HG03025 (cell line): Measurements from ENCODE around the gene TTC39B.

Experiments used
- ATAC-seq: cut with Tn5 transposase; IDR thresholded peaks from one replicate; pipeline ENCODE4 v1.9.1; 2021; ENCODE audit warnings: mild to moderate bottlenecking, moderate library complexity; ENCODE audit not compliant: unreplicated experiment, low FRiP score

TTC39B gene

DNA sequence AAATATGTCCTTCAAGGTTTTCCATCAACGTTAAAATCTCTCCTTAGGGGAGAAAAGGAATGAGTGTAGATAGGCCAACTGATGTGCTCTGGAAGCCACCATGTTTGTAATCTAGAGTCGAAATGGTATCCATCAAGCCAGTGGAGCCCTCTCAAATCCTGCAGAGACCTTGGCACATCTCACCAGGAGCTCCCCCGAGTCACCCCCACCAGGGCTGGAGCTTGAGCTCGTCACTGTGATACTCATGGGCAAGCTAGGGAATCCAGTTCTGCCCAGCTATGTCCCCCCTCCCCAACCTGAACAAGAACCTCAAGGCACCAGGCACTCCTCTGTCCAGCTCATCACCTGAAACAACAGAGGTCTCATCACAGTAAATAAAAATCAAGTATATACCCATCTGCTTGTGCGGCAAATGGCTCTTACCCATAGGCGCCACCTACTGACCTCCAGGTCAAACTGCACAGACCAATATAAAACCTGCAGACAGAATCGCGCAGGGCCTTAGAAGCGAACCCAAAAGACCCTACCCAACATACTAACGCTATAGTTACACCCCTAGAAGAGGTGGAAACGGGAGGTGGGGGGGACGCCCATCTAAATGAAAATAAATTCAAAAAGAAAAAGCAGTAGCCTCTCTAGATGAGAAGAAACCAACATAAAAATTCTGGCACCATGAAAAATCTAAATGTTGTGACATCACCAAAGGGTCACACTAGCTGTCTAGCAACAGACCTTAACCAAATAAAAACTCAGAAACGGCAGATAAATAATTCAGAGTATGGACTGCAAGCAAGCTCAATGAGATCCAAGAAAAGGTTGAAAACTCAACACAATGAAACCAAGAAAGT is 75.0 kb downstream of the TTC39B start:
- ATAC-seq, result peak; percentile 58

DNA sequence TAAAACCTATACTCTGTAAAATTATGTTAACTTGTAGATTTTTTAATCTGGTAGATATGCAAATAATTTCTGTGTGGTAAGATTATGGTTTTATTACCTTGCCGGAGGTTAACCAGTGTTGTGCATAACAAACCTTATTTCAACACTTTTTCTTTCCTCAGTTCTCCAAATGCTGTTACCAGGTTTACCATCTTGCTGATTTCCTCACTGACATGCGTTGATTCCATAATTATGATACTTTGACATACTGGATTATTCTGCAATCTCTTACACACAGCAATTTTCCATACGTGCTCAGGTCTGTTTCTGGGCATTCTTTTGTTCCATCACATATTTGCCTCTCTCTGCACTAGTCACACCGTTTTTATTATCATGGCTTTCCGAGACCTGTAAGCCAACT is 77.6 kb downstream of the TTC39B start:
- no peak for ATAC-seq

DNA sequence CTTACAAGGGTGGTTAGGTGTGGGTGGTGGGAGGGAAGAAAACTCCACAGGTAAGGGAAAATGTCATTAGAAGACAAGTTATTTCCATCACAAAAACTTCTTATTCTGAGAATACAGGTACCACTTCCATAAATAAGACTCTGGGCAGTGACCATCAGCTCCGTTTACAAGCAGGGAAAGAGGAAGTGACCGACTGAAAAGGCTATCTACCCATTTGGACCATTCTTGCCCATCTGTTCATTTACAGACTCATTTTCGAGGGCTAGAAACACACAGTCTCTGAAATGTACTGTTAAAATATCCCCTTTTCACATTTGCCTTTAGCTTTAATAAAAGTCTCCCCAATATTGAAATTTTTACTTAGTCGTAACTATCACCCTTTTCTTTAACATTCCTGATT is 79.5 kb downstream of the TTC39B start:
- no peak for ATAC-seq

DNA sequence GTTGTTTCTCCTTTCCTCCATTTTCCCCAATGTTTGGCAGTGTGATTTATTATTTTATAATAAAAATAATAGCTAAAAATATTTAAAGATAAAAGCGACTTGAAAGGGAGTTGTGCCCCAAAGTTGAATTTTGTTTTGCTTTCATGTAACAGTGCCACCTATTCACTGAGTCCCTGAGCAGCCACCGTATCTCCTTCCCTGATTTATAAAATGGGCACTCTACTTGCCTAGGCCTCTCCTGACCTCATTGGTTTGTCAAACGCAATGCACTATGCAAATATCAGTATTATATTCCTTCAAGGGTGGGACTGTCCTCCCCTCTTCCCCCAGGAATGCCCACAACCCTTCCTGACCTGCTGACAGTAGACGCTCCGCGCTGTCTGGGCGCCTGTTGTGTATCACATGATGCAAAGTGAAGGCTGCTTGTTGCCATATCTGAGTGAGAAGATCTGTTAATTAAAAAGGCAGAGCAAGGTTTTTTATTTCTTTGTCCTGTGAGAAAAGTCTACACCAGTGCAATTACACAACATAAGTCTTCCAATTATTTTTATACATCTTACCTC is 81.4 kb downstream of the TTC39B start:
- no peak for ATAC-seq

DNA sequence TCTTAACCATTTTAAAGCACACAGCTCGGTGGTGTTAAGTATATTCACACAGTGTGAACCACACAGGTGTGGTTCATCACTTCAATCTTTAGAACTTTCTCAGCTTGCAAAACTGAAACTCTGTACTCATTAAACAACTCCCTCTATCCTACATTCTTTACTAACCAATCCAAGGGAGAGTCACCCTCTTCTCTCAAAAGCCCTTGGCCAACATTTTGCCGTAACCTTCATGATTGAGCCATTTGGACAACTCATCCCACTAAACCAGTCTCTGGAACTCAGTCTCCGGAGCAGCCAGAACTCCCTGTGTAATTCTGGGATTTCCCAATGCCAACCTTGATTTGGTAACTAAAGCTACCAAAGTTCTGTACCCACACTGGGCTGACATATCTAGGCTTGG is 84.7 kb downstream of the TTC39B start:
- no peak for ATAC-seq

DNA sequence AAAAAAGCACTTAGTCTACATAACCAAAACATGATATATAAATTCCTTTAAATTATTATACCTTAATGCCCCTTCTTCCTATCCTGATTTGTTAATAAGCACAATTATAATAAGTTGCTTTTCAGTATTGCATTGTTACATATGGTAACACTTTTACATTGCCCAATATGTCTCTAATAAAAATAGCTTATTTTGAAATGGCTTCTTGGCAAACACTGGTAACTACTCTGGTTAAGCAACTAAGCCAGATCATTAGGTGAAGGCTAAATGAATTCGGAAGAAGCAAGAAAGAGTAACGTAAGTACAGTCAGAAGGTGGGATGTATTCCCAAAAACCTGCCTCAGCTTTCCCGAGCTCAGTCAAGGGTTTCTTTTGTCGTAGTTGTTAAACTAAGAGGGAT is 85.3 kb downstream of the TTC39B start:
- ATAC-seq, result no peak

DNA sequence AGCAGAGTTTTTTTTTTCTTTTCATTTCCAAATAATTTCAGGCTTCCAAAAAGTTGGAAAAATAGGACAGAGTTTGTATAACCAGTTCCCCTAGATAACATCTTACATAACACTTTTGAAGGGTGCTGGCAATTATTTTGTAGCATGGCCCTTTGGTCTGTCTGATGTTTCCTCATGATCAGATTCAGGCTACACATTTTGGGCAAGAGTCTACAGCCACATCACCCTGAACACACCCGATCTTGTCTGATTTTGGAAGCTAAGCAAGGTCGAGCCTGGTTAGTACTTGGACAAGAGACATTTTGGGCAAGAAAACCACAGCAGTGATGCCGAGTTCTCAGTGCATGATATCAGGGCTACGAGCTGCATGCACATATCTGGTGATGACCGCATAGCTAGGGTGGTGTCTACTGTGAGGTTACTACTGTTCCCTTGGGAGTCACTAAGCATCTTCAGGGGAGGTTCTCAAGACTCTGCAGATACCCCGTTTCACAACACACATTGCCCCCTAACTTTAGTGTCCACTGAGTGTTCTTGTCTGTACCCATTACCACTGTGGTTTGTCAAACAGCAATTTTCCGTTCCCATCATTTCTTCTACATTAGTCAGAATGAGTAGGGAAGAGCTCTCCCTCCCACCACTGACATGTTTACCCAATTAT is 86.2 kb downstream of the TTC39B start:
- ATAC-seq, result no peak

DNA sequence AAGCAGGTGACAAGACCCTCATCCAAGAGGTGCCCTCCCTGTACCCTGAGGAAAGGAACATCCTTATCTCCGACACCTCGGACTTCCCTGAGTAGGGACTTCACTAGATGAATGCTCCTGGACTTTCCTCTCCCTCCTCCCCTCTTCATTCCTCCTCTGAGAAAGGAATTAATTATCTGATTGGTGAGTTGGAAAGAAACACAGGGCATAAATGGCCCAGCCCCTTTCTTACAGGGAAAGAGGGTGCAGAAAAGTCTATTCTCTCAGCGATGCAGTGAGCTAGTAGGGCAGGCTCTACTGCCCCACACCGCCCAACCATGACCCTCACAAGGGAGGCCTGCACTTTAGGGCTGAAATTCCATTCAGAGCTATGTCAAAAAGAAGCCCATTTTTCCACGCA is 87.5 kb downstream of the TTC39B start:
- ATAC-seq, result no peak

DNA sequence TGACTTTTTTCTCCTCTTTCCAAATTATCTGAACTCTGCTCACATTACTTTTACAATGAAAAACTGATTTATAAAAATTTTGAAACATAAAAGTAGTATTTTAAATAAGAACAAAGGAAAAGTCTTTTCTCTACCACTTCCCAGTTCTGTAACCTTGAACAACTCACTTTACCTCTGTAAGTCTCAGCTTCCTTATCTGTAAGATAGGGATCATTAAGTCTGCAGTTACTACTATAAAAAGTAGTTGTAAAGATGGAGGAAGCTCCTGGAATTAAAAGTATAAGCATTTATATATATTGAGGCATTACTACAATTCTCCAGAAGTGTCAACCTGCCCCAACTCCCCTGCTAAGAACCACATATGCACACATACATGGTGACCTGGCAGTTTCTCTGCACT is 88.0 kb downstream of the TTC39B start:
- no peak for ATAC-seq

DNA sequence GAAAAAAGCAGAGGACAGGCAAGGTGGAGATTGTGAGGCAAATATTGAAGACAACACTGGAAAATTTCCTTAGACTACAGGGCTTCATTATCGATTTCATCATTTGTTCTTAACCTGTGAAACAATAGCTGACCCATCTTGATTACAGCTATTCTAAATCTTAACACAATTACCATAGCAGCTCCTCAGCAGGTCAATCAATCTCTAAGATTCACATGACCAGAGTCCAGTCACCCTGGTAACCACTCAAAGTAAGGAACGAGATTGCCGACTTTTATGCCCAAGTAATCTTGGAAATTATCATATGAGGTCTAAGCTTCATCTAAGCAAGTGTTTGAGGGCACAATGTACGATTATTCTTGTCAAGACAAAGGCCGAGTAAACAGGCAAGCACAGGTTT is 93.8 kb downstream of the TTC39B start:
- no peak for ATAC-seq

DNA sequence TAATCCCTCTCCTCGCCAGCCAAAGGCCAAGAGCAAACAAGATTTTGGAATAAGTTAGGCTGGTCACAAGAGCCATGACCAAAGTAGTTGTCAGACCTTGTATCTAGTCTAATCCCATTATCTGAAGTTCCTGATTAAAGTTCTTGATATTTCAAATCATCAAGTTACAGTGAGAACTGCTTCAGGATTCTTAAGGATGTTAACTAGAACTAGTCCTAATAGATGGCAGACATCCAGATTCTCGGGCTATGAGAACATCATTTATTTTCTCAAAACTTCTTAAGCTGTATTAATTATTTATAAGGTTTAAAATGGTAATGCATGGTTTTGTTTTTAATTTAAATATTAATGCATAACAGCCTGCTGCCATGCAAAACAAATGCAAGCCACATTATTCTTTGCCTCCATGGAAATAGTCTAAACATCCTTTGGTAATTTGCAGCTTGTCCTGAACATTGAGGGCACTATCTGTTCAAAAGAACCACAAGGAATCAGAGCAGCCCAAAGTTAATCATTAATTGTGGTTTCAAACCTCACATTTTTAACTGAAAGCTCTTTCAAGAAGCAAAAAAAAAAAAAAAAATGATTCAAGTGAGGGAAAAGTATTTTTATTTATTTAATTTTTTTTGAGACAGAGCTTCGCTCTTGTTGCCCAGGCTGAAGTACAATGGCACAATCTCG is 95.1 kb downstream of the TTC39B start:
- no peak for ATAC-seq

DNA sequence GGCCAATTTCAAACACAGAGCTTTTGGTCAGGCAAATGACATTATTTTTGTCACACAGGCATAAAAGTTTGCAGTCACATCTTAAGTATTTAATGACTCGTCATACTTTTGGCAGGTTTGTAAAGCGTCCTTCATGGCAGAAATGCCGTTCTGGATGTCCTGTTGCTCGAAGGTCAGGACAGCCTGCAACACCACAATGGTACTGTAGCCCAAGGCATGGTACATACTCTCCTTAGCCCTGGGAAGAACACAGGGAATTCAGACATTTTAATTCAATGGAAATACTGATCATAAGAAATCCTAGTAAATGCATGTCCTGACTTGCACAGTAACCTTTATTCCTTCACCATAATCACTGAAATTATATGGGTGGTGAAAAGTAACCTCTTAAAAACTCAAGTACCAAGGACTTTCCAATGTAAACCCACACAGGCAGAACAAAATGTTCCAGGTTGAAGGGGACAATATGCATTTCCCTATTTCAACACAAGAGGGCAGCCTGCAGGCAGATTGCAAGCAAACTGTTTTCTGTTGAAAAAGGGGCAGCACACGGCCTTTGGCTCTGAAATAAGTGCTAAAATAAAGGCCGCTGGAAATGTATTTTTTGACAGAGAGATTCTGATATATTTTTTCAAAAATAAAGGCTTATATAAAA is 95.7 kb downstream of the TTC39B start:
- ATAC-seq, result peak; percentile 71

DNA sequence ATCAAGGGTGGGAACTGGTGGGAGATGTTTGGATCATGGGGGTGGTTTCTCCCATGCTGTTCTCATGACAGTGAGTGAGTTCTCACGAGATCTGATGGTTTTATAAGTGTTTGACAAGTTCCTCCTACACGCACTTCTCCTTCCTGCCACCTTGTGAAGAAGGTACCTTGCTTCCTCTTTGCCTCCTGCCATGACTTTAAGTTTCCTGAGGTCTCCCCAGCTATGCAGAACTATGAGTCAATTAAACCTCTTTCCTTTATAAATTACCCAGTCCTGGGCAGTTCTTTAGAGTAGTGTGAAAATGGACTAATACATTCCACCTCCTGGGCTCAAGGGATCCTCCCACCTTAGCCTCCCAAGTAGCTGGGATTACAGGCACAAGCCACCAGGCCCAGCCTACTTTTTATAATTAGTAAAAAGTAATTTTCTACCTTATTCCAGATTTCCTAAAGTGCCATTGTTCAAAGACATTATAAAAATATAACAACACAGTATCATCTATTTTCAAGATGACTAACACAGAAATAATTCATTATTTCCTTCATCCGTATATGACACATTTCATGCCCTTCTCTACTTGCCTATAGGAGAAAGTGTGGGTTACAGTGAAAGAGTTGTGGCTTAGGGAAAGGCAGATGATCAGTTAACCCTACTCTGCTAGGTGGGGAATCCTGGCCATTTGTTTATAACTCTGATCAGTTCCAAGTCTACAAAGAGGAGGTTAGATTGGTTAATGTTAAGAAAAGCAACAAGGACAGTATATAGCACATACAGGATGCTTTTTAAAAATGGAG is 99.9 kb downstream of the TTC39B start:
- no peak for ATAC-seq

DNA sequence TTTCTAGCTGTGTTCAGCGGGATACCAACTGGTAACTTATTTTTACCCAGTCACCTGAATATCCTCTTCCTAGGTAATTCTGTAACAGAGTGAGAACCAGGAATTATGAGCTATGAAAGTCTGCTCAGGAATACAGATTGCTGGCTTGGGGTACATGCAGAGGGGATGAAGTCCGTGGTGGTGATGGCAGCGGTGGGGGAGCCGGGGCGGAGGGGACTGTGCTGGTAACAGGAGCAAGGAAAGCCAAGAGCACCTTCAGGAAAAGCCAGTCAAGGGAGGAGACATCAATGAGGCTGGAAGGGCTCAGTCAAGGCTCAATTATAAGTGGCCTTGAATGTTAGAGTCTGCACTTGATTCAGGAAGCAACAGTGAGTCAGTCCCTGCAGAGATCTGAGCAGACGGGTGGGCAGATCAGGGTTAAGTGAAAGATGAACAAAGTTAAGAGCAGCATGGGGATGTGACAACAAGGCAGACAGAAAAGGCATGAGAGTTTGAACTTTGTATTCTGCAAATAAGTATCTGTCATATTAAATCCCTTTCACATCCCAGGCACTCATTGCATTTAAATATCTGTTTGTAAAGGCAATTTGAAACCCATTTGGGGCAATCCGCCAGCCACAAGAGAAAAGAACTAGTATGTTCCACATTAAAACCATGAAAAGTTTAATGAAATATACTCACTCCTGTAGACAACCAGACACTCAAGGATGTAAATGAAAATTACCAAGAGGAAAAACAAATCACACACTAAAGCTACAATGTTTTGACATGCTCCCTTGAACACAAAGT is 101.2 kb downstream of the TTC39B start:
- no peak for ATAC-seq

DNA sequence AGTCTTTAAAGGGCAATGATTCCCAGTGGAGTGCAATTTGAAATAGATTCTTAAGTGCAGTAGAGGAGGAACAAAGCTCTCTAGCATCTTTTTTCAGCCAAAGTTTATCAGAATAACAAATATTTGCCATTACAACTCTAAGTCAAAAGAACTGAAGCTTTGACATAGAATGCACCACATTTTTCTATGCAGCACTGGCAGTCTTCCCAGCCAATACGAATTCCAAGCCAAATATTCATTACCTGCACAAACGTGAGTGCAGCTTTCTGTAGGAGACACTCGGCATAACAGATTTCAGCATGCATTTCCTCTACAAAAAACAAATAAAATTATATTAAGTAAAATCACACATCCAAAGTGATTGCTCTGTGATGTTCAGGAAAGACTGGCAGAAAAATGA is 103.4 kb downstream of the TTC39B start:
- no peak for ATAC-seq

DNA sequence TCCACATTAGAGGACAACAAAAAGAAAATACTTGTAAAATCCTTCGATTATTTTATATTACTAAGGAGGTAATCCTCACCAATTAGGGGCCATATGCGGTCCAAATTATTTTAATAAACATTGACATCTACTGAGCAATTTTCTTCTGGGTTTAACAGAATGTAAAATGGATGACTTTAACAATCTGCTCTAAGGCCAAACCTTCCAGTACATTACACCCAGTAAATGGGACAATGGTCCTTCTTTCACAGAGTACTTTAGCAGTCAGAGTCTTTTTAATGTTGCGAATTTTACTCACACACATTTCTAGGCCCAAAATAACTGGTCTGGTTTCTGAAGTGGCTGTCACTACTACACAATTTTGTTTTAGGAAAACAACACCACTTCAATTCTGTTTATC is 106.9 kb downstream of the TTC39B start:
- ATAC-seq, result no peak

DNA sequence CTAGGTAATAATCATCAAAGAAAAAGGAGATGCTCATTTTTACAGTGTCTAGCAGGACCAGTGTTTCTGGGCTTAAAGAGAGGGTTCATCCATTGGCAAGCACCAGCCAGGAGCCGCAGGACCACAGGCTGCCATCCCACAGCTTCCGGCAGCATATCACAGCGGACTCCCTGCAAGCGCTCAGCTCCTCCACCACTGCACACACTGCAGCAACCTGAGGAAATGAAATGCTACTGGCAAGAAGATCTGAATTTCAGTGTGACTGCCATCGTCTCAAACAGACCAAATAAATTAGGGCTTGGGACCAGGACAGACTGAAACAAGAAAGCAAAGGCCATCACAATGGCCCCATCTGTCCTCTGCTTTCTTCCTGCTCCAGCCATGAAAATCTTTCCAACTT is 114.2 kb downstream of the TTC39B start:
- ATAC-seq, result no peak

DNA sequence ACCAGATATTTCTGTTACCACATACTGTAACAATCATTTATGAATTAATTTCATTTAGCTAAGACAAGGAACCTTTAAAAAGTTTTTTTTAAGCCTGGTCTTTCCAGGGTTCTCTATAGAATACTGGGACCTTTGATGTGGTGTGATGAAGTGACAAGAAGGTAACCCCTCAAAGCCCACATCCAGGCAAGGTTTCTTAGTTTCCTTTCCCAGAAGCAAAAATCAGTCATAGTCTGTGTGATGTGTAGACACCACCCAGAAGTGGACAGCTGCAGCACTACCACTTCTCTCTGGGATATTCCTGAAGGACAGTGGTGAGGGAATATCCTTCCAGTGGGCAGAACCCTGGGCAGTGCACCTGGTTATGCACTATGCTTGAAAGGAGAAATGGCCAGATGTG is 115.6 kb downstream of the TTC39B start:
- ATAC-seq, result no peak

DNA sequence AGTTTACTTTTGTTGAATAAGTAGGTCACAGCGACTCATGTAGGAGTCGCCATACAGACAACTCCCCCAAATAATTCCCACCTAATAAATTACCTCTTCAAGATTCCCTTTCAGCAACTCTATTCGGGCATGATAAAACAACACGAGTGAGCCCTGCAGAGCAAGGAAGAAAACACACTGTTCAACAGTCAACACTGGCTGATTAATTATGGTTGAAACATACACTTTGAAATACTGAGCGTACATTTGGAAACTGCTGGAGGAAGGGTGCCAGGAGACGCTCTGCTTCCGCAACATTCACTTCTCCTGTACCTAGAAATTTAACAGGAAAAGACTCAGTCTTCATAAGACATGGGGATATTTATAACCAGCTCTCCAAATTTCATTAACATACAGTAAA is 117.5 kb downstream of the TTC39B start:
- ATAC-seq, result no peak
